ENCODE measurements around the gene UBAC2.

DNA sequence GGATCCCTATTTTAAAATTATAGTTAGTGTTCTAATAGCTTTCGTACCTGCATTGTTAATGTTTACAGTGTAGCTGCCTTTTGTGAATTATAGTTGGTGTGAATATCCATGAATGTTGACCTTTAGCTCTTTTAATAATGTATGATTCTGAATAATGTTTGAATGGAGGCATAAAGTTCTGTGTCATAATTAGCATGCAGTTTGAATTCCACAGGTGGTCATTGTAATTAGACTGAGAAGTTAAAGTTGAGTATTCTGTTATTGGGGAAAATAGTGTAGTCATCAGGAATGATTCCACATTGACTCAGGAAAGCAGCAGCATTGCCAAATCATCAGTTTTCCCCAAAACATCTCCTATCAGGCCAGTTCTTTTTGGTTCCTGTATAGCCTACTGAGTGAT lies 45.4 kb downstream of the UBAC2 start:
- TF ChIP-seq EZH2 (IDR thresholded peaks at IDR 0.05; ENCODE audit: borderline replicate concordance, low read depth, low read length, poor library complexity, severe bottlenecking): no peak
- TF ChIP-seq, protein P1, sequence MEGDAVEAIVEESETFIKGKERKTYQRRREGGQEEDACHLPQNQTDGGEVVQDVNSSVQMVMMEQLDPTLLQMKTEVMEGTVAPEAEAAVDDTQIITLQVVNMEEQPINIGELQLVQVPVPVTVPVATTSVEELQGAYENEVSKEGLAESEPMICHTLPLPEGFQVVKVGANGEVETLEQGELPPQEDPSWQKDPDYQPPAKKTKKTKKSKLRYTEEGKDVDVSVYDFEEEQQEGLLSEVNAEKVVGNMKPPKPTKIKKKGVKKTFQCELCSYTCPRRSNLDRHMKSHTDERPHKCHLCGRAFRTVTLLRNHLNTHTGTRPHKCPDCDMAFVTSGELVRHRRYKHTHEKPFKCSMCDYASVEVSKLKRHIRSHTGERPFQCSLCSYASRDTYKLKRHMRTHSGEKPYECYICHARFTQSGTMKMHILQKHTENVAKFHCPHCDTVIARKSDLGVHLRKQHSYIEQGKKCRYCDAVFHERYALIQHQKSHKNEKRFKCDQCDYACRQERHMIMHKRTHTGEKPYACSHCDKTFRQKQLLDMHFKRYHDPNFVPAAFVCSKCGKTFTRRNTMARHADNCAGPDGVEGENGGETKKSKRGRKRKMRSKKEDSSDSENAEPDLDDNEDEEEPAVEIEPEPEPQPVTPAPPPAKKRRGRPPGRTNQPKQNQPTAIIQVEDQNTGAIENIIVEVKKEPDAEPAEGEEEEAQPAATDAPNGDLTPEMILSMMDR (conservative IDR thresholded peaks at IDR 0.05; ENCODE audit: low read depth, low read length): no peak
